Astrocyte of the cerebellum (primary cell): Measurements from ENCODE around the gene SPG7.

ENCODE experiments used
- DNase-seq: peaks from one replicate; pipeline ENCODE4 v3.0.0-alpha.2; 2011; ENCODE audit warnings: low read depth
- H3K4me3 ChIP-seq: 2 replicates; pipeline ENCODE4 v1.5.1; 2011; ENCODE audit warnings: mild to moderate bottlenecking, low read depth, low read length, moderate library complexity
- in situ Hi-C: cut with HindIII; loops from 2 replicates; pipeline ENCODE4 v1.10.0; 2017; ENCODE audit warnings: low sequenced_read_pairs
- TF ChIP-seq, protein P1 (sequence below): IDR thresholded peaks from 2 replicates; pipeline ENCODE4 v1.5.1; 2012; ENCODE audit warnings: low read length, low read depth, moderate library complexity, mild to moderate bottlenecking; ENCODE audit errors: missing control alignments

SPG7 gene

DNA sequence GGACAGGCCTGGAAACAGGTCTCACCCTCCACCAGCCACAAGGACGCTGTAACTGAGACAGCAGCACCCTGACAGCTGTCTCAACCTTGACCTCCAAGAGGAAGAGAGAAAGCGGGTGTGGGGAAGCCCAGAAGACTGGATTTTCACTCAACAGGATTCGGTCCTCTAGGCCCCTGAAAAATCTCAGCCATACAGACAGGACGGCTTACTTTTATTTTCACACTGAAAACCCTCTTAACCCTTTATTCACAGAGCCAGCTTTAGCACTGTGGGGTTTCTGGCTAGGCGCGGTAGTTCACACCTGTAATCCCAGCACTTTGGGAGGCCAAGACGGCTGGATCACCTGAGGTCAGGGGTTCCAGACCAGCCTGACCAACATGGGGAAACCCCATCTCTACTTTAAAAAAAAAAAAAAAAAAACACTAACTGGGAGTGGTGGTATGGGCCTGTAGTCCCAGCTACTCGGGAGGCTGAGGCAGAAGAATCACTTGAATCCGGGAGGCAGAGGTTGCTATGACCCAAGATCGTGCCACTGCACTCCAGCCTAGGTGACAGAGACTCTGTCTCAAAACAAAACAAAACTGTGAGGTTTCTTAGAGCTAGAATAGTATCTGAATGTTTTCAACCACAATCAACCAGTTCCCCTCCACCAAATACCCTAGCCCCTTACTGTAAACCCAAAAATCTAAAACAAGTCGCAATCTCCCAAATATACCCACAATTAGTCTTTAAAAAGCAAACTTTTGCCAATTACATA lies 23.1 kb upstream of the SPG7 start:
- no peak overlapping the region for H3K4me3 ChIP-seq
- in situ Hi-C loops: no loop called here
- TF ChIP-seq, protein P1, sequence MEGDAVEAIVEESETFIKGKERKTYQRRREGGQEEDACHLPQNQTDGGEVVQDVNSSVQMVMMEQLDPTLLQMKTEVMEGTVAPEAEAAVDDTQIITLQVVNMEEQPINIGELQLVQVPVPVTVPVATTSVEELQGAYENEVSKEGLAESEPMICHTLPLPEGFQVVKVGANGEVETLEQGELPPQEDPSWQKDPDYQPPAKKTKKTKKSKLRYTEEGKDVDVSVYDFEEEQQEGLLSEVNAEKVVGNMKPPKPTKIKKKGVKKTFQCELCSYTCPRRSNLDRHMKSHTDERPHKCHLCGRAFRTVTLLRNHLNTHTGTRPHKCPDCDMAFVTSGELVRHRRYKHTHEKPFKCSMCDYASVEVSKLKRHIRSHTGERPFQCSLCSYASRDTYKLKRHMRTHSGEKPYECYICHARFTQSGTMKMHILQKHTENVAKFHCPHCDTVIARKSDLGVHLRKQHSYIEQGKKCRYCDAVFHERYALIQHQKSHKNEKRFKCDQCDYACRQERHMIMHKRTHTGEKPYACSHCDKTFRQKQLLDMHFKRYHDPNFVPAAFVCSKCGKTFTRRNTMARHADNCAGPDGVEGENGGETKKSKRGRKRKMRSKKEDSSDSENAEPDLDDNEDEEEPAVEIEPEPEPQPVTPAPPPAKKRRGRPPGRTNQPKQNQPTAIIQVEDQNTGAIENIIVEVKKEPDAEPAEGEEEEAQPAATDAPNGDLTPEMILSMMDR: no peak
- DNase-seq: no peak

DNA sequence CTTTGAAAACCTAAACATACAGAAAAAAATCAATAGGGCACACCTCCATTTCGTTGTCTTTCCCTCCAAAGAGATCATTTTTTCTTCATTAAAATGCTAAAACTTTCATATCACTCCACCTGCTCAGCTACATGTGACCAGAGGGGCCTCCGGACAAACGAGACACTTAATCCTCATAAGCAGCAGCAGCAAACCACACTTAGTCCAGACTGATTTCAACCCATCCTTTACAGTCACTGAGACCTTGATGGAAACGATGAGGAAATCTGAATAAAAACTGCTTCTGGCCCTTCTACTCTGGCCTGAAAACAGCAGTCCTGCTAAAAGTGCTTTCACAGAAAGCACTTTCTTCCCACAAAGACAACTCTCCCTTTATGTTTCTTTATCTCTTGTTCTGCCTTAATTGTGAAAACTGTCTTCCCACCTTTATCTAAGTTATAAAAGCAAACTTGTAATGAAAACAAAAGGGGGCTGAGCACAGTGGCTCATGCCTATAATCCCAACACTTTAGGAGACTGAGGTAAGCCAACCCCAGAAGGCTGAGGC lies 22.4 kb upstream of the SPG7 start:
- TF ChIP-seq, protein P1: no peak
- DNase-seq: no peak
- H3K4me3 ChIP-seq: no peak overlapping the region
- in situ Hi-C loops: no loop called here

DNA sequence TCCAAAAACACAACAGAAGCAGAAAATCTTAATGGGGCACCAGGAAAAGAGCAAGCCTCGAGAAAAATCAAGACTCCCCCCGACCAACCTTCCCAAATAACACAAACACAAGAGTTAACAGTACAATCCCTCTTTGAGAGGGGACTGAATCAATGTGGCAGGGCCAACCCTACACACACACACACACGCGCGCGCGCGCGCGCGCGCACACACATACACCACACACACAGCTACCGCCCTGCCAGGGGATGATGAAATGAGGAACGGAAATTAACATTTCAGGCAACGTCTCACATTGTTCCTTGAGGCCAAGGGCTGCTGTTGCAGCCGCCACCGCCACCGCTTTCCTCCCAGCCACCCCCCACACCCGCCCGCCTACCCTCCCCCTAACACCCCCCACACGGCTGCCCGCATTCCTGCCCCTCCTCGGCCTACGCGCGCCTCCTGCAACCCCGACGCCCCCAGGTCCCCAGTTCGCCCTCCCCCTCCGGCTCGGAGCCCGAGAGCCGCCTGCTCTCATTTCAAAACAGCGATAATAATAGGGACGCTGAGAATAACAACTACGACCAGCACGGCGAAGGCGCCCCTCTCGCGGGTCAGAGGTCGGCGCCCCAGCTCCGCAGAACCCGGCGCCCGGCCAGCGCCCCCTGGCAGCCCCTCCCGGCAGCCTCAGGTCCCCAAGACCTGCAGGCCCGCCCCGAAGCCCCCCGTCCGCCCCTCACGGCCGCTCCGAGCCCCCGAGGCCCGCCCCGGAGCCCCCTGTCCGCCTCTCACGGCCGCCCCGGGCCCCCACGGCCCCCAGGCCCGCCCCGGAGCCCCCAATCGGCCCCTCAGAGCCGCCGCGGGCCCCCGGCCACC lies 18.9 kb upstream of the SPG7 start:
- DNase-seq: peak; percentile 87
- TF ChIP-seq, protein P1: no peak

DNA sequence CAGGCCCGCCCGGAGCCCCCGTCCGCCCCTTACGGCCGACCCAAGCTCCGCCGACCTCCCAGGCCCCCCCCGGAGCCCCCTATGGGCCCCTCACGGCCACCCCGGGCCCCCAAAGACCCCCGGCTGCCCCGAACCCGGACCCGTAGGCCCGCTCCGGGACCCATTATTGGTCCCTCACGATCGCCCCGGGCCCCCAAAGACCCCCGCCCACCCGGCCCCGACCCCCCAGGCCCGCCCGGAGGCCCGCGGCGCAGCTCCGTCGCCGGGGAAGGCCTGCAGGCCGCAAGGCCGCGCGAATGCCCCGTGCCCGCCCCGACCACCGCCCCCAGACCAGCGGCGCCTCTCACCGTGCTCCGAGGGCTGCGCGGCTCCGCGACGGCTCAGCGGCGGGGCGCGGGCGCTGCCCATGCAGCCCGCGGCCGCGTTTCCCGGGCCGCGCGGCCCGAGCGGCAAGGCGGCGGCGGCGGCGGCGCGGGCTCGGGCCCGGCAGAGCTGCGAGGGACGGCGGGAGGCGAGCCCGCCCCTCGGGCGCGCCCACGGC lies 18.2 kb upstream of the SPG7 start:
- TF ChIP-seq, protein P1: no peak
- in situ Hi-C loops: no loop called here
- DNase-seq: no peak
- H3K4me3 ChIP-seq: peak overlapping the region; percentile 65

More for the DNA sequence above, 18.9 kb upstream of the SPG7 start:
- in situ Hi-C loops: no loop called here
- peak overlapping the region; percentile 65 for H3K4me3 ChIP-seq

DNA sequence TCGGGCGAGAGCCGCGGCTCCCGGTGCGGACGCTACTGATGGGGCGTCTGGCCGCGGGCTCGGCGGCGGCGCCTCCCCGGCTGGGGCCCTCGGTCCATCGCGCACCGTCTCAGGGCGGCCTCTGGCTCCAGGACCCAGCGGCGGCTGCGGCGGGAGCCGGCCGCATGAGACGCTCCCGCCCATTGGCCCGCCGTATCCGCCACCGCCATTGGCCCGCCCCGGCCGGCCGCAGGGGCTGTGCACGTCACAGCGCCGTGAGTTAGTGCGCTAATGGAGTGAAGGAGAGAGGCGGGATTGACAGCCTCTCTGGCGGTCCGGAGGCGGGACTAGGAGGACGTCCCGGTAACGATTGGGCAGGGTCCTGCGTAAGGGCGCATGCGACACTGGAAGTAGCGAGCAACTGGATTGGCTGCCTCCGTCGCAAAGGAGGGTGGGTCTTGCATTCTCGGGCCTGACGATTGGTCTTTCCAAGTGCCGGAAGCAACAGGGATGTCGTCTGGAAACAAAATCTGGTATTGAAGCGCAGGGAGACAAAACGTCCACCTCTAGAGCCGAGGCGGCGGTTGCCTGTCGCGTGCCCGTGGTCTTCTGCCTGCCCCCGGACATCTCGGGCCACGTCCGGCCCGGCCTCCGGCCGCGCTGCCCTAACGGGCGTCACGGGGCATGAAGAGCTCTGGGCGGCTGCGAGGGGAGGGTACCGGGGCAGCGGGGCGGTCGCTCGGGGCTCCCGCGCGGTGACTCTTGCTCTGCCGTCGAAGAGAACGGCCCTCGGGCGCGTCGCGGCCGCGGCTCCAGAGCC lies 17.6 kb upstream of the SPG7 start, which contains the start of gene ANKRD11:
Gene ANKRD11, minus strand, starts transcription at position 123 of the 799 bp plus-strand sequence. CDS start 173,542 bp downstream, outside the sequence.
- in situ Hi-C loops: no loop called here
- DNase-seq: peak; percentile 99
- H3K4me3 ChIP-seq: peak within 1 kb of the TSS; percentile 91
- TF ChIP-seq, protein P1: no peak
